ENCODE measurements around the gene UGT2B17.

GRCh38 chr4:68613752-68614151, 37.6 kb upstream of the UGT2B17 start:
- TF ChIP-seq, protein P1, sequence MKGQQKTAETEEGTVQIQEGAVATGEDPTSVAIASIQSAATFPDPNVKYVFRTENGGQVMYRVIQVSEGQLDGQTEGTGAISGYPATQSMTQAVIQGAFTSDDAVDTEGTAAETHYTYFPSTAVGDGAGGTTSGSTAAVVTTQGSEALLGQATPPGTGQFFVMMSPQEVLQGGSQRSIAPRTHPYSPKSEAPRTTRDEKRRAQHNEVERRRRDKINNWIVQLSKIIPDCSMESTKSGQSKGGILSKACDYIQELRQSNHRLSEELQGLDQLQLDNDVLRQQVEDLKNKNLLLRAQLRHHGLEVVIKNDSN (IDR thresholded peaks at IDR 0.05; ENCODE audit: borderline replicate concordance, extremely low read length, insufficient read depth, low read depth, low read length), result no peak
- TF ChIP-seq, protein P2, sequence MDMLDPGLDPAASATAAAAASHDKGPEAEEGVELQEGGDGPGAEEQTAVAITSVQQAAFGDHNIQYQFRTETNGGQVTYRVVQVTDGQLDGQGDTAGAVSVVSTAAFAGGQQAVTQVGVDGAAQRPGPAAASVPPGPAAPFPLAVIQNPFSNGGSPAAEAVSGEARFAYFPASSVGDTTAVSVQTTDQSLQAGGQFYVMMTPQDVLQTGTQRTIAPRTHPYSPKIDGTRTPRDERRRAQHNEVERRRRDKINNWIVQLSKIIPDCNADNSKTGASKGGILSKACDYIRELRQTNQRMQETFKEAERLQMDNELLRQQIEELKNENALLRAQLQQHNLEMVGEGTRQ (IDR thresholded peaks at IDR 0.05; ENCODE audit: borderline replicate concordance, low read depth, low read length), result no peak
- TF ChIP-seq JUND (IDR thresholded peaks at IDR 0.05; ENCODE audit: low read depth, low read length) (no peak), SIN3A (IDR thresholded peaks at IDR 0.05; ENCODE audit: low read depth, low read length) (no peak), SRF (IDR thresholded peaks at IDR 0.05; ENCODE audit: low read depth in 2 of 2, low read length in 2 of 2) (no peak), KDM1A (IDR thresholded peaks at IDR 0.05; ENCODE audit: borderline replicate concordance) (no peak), NR2C2 (IDR thresholded peaks at IDR 0.05; ENCODE audit: borderline replicate concordance, control insufficient read depth, insufficient read length, low read depth) (no peak), SMAD1 (IDR thresholded peaks at IDR 0.05; ENCODE audit: low read depth, partially characterized antibody) (no peak), POLR2A (IDR thresholded peaks at IDR 0.05; ENCODE audit: low read depth, low read length) (no peak), CREM (IDR thresholded peaks at IDR 0.05; ENCODE audit: low read depth) (no peak), GABPA (IDR thresholded peaks at IDR 0.05; ENCODE audit: low read depth) (no peak), CBX3 (IDR thresholded peaks at IDR 0.05; ENCODE audit: borderline replicate concordance, low read depth) (no peak)
- TF ChIP-seq, protein P3, sequence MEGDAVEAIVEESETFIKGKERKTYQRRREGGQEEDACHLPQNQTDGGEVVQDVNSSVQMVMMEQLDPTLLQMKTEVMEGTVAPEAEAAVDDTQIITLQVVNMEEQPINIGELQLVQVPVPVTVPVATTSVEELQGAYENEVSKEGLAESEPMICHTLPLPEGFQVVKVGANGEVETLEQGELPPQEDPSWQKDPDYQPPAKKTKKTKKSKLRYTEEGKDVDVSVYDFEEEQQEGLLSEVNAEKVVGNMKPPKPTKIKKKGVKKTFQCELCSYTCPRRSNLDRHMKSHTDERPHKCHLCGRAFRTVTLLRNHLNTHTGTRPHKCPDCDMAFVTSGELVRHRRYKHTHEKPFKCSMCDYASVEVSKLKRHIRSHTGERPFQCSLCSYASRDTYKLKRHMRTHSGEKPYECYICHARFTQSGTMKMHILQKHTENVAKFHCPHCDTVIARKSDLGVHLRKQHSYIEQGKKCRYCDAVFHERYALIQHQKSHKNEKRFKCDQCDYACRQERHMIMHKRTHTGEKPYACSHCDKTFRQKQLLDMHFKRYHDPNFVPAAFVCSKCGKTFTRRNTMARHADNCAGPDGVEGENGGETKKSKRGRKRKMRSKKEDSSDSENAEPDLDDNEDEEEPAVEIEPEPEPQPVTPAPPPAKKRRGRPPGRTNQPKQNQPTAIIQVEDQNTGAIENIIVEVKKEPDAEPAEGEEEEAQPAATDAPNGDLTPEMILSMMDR (IDR thresholded peaks at IDR 0.05 in 2 of 3, conservative IDR thresholded peaks at IDR 0.05 in 1 of 3; ENCODE audit: control insufficient read depth in 2 of 3, extremely low read depth in 1 of 3, insufficient read depth in 1 of 3, low read depth in 3 of 3, low read length in 3 of 3), result no peak
- TF ChIP-seq, protein P4, sequence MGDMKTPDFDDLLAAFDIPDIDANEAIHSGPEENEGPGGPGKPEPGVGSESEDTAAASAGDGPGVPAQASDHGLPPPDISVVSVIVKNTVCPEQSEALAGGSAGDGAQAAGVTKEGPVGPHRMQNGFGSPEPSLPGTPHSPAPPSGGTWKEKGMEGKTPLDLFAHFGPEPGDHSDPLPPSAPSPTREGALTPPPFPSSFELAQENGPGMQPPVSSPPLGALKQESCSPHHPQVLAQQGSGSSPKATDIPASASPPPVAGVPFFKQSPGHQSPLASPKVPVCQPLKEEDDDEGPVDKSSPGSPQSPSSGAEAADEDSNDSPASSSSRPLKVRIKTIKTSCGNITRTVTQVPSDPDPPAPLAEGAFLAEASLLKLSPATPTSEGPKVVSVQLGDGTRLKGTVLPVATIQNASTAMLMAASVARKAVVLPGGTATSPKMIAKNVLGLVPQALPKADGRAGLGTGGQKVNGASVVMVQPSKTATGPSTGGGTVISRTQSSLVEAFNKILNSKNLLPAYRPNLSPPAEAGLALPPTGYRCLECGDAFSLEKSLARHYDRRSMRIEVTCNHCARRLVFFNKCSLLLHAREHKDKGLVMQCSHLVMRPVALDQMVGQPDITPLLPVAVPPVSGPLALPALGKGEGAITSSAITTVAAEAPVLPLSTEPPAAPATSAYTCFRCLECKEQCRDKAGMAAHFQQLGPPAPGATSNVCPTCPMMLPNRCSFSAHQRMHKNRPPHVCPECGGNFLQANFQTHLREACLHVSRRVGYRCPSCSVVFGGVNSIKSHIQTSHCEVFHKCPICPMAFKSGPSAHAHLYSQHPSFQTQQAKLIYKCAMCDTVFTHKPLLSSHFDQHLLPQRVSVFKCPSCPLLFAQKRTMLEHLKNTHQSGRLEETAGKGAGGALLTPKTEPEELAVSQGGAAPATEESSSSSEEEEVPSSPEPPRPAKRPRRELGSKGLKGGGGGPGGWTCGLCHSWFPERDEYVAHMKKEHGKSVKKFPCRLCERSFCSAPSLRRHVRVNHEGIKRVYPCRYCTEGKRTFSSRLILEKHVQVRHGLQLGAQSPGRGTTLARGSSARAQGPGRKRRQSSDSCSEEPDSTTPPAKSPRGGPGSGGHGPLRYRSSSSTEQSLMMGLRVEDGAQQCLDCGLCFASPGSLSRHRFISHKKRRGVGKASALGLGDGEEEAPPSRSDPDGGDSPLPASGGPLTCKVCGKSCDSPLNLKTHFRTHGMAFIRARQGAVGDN (IDR thresholded peaks at IDR 0.05), result no peak
